NCI-H187 (cell line): ENCODE results near the gene SUMO3.

ENCODE experiments used
- DNase-seq, 2 experiments: peaks; one replicate each; lab custom pipeline; 2025; lab: John Stamatoyannopoulos, UW

SUMO3 gene

GRCh38 chr21:44759628-44760285 is 58.1 kb downstream of the SUMO3 start:
- DNase-seq: no peak

- no peak for DNase-seq
Measured at GRCh38 chr21:44758781-44759627, 58.9 kb downstream of the SUMO3 start.

GRCh38 chr21:44758141-44758561 is 59.7 kb downstream of the SUMO3 start:
- no peak for DNase-seq

- no peak for DNase-seq
Measured at GRCh38 chr21:44757731-44758130, 60.1 kb downstream of the SUMO3 start.

- no peak for DNase-seq
Measured at GRCh38 chr21:44756423-44757185, 61.3 kb downstream of the SUMO3 start.
